Measurements from ENCODE around the gene FAM3A. TPM values are rescaled to one million over a fixed set of nuclear protein-coding genes. Genes with fewer than 3 reads are reported as not detected.
A peak's percentile ranks its signal among the peaks of the same experiment; 100 is the strongest.

Gene FAM3A
- total and polyA plus RNA-seq, 2 experiments from 2014 or later = 12.0 to 16.5 TPM

DNA sequence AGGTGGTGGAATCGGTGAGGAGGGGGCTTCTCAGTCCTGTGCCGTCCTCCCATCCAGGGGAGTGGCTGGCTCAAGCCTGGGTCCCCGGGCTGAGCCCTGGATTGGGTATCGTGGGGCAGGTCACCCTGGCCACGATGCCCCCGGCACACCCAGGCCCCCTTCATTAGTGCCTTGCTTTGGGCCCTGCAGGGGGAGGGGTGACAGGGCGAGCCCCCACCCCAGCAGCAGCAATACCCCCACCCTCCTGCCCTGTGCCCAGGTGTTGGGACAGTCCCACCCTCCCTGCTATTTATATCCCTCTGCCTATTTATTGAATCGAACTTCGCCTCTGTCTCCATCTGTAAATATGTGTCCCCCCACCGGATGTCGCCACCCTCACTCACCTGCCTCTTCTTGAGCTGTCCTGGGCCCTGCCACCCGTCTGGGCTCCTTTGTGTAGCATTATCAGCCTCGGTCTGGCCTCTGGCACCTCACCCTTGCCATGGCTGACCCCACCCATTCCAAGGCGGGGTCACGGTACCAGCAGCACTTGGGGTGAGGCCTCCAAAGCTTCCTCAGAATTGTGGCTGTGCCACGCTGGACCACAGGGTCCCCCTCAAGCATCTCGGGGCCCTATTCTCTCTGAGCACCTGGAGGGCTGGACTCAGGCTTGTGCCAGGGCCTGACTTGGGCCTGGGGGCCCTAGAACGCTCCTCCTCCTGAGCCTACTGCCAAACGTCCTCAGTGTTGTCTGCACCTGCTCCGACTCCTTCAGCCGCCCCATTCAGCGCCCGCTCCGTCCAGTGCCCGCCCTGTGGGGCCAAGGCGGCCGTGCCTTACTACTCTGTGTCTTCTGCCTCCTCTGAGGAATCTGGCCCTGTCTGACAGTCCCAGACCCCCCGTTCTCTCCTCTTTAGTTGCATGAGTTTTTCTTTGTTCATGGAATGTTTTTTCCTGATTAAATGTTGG is 43.1 kb downstream of the FAM3A start:
- Histone ChIP-seq H3K4me1 (ENCODE audit: insufficient read depth) (no peaks in the 10 kb centered on the region), H3K27me3 (ENCODE audit: insufficient read depth) (no peaks in the 10 kb centered on the region), H2AFZ (no peak overlapping the region), H4K20me1 (replicated peaks; ENCODE audit: insufficient read depth) (no peaks in the 10 kb centered on the region; the same call in 1 of the 2 replicates), H3K36me3 (ENCODE audit: insufficient read depth) (no peaks in the 10 kb centered on the region), H3F3A (replicated peaks; ENCODE audit: low read depth) (no peaks in the 10 kb centered on the region), H3K4me2 (no peak overlapping the region), H3K27ac (ENCODE audit: low read depth) (no peak overlapping the region), H3K79me2 (replicated peaks; ENCODE audit: insufficient read depth) (no peaks in the 10 kb centered on the region), H3K9me2 (ENCODE audit: insufficient read depth) (no peaks in the 10 kb centered on the region), H3K4me3 (no peak overlapping the region)
- Mint-ChIP-seq H3K27ac (no peak overlapping the region), H3K36me3 (ENCODE audit: low read depth) (peaks cover 10% of the 10 kb centered on the region), H3K4me3 (no peak overlapping the region), H3K9me3 (no peaks in the 10 kb centered on the region), H3K4me1 (no peaks in the 10 kb centered on the region), H3K27me3 (ENCODE audit: insufficient read depth, low read depth, poor library complexity) (peaks cover 6% of the 10 kb centered on the region)
- ATAC-seq (peak; percentile 40; the same call in 2 of the 3 replicates), DNase-seq (ENCODE audit: low spot score) (no peak)
- no peak for TF ChIP-seq STAT1 (IDR thresholded peaks at IDR 0.05; ENCODE audit: unreplicated experiment)

- H3K4me3 ChIP-seq = no peak overlapping the region
- H3K79me2 ChIP-seq (replicated peaks; ENCODE audit: insufficient read depth) = no peaks in the 10 kb centered on the region
- H3K4me2 ChIP-seq = no peak overlapping the region
- no peaks in the 10 kb centered on the region for H3K4me1 ChIP-seq (ENCODE audit: insufficient read depth)
- H3F3A ChIP-seq (replicated peaks; ENCODE audit: low read depth) = no peaks in the 10 kb centered on the region
- no peak overlapping the region for H3K27ac ChIP-seq (ENCODE audit: low read depth)
- H3K36me3 ChIP-seq (ENCODE audit: insufficient read depth) = no peaks in the 10 kb centered on the region
- no peak overlapping the region for H3K27ac Mint-ChIP-seq
- no peaks in the 10 kb centered on the region for H3K9me3 Mint-ChIP-seq
- no peaks in the 10 kb centered on the region; the same call in 1 of the 2 replicates for H4K20me1 ChIP-seq (replicated peaks; ENCODE audit: insufficient read depth)
- H3K9me2 ChIP-seq (ENCODE audit: insufficient read depth) = no peaks in the 10 kb centered on the region
- DNase-seq (ENCODE audit: low spot score) = no peak
- H3K4me3 Mint-ChIP-seq = no peak overlapping the region
- no peak overlapping the region for H2AFZ ChIP-seq
- H3K27me3 ChIP-seq (ENCODE audit: insufficient read depth) = no peaks in the 10 kb centered on the region
- peaks cover 10% of the 10 kb centered on the region for H3K36me3 Mint-ChIP-seq (ENCODE audit: low read depth)
- no peak for ATAC-seq
- H3K4me1 Mint-ChIP-seq = no peaks in the 10 kb centered on the region
- H3K27me3 Mint-ChIP-seq (ENCODE audit: insufficient read depth, low read depth, poor library complexity) = peaks cover 6% of the 10 kb centered on the region
- TF ChIP-seq, protein P1, sequence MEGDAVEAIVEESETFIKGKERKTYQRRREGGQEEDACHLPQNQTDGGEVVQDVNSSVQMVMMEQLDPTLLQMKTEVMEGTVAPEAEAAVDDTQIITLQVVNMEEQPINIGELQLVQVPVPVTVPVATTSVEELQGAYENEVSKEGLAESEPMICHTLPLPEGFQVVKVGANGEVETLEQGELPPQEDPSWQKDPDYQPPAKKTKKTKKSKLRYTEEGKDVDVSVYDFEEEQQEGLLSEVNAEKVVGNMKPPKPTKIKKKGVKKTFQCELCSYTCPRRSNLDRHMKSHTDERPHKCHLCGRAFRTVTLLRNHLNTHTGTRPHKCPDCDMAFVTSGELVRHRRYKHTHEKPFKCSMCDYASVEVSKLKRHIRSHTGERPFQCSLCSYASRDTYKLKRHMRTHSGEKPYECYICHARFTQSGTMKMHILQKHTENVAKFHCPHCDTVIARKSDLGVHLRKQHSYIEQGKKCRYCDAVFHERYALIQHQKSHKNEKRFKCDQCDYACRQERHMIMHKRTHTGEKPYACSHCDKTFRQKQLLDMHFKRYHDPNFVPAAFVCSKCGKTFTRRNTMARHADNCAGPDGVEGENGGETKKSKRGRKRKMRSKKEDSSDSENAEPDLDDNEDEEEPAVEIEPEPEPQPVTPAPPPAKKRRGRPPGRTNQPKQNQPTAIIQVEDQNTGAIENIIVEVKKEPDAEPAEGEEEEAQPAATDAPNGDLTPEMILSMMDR (conservative IDR thresholded peaks at IDR 0.05; ENCODE audit: low read depth in 2 of 2) = no peak
- TF ChIP-seq ZNF331 (CRISPR knock-in tag; IDR thresholded peaks at IDR 0.05; ENCODE audit: low read depth) (no peak), EZH2 (IDR thresholded peaks at IDR 0.05; ENCODE audit: low read depth, unreplicated experiment) (no peak), REST (IDR thresholded peaks at IDR 0.05; ENCODE audit: unreplicated experiment) (no peak), JUNB (IDR thresholded peaks at IDR 0.05; ENCODE audit: unreplicated experiment) (no peak), NANOG (IDR thresholded peaks at IDR 0.05; ENCODE audit: borderline replicate concordance) (no peak), ZNF114 (CRISPR knock-in tag; IDR thresholded peaks at IDR 0.05) (no peak)
- TF ChIP-seq, protein P2, sequence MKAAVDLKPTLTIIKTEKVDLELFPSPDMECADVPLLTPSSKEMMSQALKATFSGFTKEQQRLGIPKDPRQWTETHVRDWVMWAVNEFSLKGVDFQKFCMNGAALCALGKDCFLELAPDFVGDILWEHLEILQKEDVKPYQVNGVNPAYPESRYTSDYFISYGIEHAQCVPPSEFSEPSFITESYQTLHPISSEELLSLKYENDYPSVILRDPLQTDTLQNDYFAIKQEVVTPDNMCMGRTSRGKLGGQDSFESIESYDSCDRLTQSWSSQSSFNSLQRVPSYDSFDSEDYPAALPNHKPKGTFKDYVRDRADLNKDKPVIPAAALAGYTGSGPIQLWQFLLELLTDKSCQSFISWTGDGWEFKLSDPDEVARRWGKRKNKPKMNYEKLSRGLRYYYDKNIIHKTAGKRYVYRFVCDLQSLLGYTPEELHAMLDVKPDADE (IDR thresholded peaks at IDR 0.05) = no peak
These were observed 44.0 kb downstream of the FAM3A start for GRCh38 chrX:154471839-154472684.

Measured in GM23338 (cell line).